HG02884 (cell line): Measurements from ENCODE around the gene CBX4.

Experiments used
- ATAC-seq: cut with Tn5 transposase; IDR thresholded peaks from one replicate; pipeline ENCODE4 v1.9.1; 2021; ENCODE audit warnings: mild to moderate bottlenecking, moderate library complexity; ENCODE audit not compliant: unreplicated experiment

CBX4 gene

DNA sequence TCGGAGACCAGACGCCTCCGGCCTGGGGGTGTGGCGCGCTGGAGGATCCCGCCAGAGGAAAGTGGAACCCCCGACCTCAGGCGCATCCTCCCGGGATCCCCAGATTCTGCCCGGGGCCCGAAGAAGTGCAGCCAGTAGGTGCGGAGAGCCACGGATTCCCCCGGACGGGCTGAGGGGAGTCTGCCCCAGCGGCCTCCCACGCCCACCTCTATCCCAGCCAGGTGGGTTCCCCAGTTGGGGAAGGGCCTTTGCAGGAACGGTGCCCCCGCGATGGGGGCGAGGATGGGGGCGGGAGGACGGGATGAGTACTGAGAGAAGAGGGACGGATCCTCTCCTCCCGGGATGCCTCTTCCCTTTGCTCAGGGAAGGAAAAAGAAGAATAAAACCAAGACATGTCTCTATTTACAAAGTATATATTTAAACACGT lies 47.5 kb downstream of the CBX4 start:
- ATAC-seq, result no peak

DNA sequence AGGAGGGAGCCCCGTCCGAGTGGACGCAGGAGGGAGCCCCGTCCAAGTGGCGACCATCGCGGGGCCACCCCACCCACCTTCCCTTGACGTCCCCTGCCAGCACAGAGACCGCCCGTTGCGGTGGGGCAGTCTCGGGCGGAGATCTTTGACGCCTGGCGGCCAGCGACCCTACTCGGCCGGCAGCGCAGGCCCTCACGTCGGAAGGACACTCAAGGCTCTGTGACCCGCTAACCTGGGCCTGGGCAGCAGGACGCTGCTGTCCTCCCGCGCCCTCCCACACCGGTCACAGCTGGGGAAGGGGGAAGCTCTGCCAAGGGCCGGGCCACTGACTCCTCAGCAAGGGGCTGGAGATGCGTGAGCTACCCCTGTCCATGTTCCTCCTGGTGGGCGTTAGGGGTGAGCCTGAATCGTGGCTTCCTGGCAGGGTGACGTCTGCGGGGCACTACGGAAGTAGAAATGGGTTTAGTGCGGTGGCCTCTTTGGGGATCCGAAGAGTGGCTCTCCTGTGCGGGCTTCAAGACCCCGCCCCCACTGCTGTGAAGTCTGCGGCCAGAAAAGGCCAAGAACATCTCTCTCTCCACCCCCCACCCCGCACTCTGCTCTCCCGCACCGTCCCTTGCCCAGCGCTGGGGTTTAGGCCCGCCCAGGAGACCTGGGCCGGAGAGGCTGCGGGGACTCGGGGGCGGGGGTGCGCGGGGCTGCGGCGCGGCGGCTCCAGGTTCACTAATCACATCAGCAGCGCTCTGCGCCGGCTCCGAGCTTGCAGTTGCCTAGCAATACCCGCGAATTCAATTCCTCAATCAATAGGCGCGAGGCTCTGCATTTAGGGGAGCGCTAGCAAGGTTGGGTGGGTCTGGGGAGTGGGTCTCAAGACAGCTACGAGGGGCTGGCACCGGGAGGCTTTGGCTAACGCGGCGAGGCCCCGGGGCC lies 48.2 kb downstream of the CBX4 start:
- no peak for ATAC-seq

DNA sequence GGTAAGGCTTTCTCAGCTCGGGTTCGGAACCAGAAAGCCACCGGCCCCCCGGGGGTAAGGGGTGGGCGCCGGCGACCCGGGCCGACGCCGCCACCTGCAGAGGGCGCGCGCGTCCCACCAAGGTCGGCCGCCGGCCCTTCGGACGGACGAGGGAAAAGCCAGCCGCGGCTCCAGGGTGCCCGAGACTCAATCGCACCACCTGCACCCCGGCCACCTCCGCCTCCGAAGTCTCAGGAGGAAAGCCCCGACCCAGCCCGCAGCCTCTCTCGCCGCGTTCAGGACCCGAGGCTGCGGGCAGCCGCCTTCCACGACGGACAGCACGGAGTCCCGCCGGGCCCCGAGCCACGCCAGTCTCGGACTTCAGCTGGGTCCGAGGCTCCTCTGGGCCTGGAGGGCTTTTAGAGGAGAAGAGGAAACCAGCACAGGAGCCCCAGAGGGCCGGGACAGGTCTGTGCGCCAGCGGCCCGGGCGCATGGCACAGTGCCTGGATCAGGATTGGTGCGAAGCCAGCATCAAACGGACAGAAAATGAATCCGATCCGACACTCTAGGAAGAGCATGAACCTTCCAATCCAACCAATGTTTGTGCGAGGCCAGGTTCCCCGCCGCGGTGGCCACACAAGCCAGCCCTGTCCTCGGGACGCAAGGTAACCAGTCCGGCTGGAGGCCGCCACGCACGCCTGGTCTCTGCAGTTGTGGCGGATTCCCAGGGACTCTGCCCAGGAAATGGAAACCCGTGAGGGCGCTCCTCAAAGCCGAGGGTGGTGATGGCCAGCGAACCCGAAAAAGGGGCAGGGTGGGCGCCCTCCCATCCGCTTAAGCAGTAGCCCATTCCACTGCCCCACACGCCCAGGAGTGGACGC lies 49.1 kb downstream of the CBX4 start:
- ATAC-seq, result no peak

DNA sequence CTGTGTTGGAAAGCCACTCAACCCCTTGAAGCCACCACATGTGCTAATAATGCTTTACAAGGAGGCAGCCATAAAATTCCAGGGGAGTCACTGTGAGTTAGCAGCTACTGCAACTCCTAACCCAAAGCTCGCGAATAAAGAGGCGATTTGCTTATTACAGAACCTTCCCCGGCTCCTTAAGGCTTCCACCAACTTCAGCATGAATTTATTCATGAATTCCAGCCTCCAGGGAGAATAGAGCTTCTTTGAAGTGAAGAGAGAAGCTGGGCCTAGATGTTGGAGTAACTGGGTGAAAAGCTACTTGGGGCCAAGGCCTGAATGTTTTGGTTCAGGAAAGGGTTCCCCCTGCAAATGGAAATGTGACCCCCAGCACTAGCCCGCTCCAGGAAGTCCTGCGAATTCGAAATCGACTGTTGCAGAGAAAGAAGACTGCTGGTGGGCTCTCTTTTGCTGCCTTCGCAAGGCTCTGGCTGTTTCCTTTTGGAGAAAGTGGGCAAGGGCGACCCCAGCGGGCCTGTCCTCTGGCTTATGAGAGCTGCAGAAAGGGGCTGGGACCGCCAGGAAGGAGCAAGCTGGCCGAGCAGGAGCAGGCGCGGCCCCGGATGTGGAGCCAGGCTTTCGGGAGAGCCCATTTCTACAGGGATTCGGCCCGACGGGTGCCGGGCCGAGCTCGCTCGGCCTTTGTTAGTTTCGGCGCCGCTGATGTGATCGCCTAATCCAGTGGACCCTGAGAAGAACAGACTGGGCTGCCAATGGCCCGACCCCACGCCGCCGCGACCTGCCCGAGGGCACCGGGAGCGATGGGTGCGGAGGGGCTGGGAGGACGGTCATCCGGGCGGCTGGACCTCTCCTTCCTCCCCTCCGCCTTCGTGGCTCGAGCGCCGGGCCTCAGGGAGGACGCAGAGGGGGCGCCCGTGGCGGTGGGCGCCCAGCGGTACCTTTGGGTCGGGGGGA lies 50.0 kb downstream of the CBX4 start:
- no peak for ATAC-seq

DNA sequence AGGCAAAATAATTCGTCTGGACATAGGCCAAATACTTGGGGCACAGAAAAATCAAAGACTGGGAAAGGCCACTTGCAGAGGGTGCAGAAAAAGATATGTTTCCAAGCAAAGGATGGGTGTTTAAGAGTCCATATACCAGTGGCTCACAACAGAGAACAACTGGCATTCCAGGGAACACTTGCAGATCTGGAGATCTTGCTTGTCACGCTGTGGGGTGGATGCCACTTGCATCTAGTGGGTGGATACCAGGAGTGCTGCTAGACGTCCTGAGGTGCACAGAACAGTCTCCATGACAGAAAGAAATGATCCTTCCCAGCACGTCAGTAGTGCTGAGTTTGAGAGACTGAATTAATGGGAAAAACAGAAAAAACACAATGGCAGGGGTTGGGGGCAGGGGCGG lies 50.8 kb downstream of the CBX4 start:
- ATAC-seq, result no peak

DNA sequence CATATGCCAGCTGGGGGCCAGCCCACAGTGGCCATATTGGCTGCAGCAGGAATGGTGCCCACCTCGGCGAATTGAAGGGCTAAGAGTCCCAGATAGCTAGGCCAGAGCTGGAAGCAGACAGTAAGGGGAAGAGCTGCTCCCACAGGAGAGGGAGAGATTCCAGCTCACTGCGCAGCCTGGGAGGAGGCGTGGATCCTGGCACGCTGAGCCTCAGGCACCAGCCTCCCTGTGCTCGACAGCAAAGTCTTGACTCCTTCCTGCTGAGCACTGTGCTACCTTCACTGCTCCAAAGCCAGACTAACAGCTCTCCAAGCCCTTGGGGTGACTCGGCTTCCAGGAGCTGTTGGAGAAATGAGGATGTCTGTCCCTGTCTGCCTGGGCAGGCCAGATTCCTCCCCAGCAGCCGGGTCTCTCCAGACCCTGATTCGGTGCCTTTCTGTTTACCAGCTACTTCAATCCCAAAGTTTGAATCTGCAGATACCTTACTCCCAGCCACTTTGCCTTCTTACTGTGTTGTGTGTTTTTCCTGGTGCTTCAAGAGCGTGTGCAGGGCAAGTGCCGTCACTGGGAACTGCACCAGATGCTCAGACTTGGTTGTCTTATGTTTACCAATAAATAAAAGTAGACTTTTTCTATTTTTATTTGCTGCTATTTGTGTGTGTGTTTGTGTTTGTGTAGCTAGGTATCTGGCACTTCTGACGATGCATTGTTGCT lies 52.2 kb downstream of the CBX4 start:
- no peak for ATAC-seq

DNA sequence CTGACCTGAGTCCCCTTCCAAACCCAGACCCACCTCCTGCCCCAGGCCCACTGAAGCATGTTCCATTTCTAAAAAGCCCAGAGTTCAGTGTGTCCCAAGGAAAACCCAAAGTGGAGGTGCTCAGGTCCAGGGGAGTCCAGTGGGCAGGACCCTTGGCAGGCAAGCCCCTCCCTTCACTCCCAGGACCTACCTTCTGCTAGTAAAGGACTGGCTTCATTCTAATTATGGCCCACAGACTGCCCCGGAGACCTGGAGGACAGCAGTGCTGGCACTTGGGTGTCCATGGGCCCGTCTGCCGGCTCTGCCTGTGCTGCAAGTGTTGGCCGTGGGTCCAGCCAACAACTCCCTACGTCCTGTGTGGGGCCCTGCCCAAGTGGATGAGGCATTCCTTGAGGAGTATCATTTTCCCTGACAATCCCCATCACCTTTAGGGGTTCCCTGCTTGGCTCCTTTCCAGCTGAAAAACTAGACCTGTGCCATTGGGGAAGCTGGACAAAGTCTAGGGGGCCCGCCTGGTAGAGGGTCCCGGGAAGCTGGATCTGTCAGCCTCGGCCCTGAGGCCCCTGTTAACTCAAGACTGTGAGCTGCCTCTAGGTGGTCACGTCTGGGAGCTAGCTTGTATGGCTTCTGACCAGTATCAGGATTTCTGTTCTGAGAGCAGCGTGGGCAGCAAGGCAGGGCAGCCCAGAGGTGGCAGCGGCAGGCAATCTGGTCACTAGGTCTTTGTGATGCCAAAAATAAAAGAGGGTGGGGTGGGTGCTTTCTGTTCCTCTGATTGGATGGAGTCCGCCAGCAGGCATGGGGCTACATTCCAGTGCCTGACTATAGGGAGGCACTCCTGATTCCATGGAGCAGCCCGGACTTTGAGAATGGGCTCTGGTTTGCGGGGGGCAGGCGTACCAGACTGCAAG lies 53.1 kb downstream of the CBX4 start:
- no peak for ATAC-seq

DNA sequence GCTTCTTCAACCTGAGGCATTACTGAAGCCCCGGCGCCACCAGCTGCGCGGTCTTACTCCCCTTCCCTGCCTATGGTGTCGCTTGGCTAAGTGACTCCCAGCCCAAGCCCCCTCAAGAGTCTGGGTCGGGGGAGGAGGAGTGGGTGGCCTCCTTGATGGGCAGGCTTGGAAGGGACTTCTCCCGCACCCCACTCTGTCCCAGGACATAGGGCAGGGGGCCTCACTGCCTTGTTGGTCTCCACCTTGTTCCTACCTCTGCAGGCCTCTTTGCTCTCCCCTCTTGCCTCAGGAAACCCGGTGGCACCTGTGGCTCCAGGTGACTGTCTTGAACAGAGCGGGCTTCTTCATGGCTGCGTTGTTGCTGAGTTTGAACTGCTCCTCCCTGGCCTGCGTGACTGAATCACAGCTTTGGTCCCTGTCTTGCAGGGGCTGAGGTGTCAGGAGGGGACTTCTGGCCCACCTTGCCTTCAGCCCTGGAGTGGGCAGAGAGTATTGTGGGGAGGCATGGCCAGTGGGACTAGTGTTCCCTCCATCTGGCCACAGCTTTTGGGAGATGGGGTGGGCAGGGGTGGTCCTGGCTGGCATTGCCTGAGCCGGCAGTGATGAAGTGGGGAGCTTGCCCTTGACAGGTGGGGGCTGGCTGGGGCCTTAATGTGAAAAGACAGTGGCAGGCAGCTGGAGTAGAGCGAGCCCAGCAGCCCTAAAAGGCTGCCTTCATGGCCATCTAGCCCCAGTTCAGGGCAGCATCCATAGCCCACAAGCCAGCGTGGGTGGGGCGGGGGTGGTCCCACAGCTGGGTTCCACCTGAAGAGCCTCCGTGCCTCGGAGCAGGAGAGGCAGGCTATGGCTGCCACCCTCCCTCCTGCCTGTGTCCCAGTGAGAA lies 54.0 kb downstream of the CBX4 start:
- no peak for ATAC-seq

DNA sequence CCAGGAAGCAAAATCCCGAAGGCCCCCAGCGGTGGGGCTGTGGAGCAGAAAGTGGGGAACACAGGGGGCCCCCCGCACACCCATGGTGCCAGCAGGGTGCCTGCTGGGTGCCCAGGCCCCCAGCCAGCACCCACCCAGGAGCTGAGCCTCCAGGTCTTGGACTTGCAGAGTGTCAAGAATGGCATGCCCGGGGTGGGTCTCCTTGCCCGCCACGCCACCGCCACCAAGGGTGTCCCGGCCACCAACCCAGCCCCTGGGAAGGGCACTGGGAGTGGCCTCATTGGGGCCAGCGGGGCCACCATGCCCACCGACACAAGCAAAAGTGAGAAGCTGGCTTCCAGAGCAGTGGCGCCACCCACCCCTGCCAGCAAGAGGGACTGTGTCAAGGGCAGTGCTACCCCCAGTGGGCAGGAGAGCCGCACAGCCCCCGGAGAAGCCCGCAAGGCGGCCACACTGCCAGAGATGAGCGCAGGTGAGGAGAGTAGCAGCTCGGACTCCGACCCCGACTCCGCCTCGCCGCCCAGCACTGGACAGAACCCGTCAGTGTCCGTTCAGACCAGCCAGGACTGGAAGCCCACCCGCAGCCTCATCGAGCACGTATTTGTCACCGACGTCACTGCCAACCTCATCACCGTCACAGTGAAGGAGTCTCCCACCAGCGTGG lies 54.8 kb downstream of the CBX4 start:
- ATAC-seq, result no peak

DNA sequence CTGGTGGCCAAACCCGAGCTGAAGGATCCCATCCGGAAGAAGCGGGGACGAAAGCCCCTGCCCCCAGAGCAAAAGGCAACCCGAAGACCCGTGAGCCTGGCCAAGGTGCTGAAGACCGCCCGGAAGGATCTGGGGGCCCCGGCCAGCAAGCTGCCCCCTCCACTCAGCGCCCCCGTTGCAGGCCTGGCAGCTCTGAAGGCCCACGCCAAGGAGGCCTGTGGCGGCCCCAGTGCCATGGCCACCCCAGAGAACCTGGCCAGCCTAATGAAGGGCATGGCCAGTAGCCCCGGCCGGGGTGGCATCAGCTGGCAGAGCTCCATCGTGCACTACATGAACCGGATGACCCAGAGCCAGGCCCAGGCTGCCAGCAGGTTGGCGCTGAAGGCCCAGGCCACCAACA lies 55.3 kb downstream of the CBX4 start:
- ATAC-seq, result no peak
